ENCODE data around the gene SF3B3. TPM values are rescaled to one million over a fixed set of nuclear protein-coding genes. Genes with fewer than 3 reads are reported as not detected.
"Not testable (repeated sequence)": the region's sequence is repeated elsewhere in the genome, so short reads cannot be mapped to it uniquely, and the experiment has no call there.

SF3B3 gene
- total RNA-seq, 1 donor from 2014 or later, result 182 TPM

GRCh38 chr16:70526403-70526802 lies 2.8 kb downstream of the SF3B3 start:
- Mint-ChIP-seq H3K27ac (ENCODE audit: unreplicated experiment) (peak overlapping the region; percentile 50), H3K9me3 (ENCODE audit: low read depth) (no peaks in the 10 kb centered on the region)

GRCh38 chr16:70527315-70527996 lies 3.8 kb downstream of the SF3B3 start:
- Mint-ChIP-seq H3K36me3 (ENCODE audit: low read depth) (peaks cover 19% of the 10 kb centered on the region), H3K27ac (ENCODE audit: unreplicated experiment) (peak overlapping the region; percentile 50)

More at GRCh38 chr16:70526403-70526802, 2.8 kb downstream of the SF3B3 start:
- Mint-ChIP-seq H3K4me3 (ENCODE audit: unreplicated experiment) (peak overlapping the region; percentile 45), H3K4me1 (ENCODE audit: low read depth) (peaks cover 53% of the 10 kb centered on the region), H3K27me3 (ENCODE audit: low read depth) (no peaks in the 10 kb centered on the region), H3K36me3 (ENCODE audit: low read depth) (peaks cover 17% of the 10 kb centered on the region)
- no peak for DNase-seq (ENCODE audit: low spot score)
- no peak for TF ChIP-seq CTCF (IDR thresholded peaks at IDR 0.05)

DNA sequence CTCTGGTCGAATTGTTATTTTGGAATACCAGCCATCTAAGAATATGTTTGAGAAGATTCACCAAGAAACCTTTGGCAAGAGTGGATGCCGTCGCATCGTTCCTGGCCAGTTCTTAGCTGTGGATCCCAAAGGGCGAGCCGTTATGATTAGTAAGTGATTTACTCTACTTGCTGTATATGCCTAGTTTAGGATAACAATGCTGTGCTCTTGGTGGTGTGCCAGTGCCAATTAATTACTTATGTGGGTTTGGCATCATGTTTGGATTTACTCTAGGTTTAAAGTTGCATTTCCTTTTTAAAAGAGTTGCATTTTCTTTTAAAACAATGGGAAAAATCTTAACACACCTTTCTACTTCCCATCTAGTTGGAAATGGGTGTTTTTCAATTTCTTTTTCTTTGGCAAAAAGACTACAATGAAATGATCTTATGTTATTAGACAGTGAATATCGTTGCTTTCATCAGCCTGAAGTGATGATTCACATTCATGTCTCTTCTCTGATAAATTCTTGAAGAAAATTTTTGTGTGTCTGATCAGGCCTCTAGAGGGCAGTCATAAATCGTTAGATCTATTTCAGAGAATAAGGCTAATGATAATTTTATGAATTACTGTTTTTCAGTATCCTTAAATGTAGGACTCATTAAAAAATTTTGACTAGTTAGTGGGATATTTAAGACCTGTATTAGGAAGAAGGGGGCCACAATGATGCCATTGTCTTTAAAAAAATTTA lies 5.6 kb downstream of the SF3B3 start:
- peaks cover 41% of the 10 kb centered on the region for H3K4me1 Mint-ChIP-seq (ENCODE audit: low read depth)
- no peaks in the 10 kb centered on the region for H3K9me3 Mint-ChIP-seq (ENCODE audit: low read depth)
- H3K4me3 Mint-ChIP-seq (ENCODE audit: unreplicated experiment), result peak overlapping the region; percentile 25
- peak; percentile 90 for TF ChIP-seq CTCF (IDR thresholded peaks at IDR 0.05)
- peaks cover 27% of the 10 kb centered on the region for H3K36me3 Mint-ChIP-seq (ENCODE audit: low read depth)
- peak overlapping the region; percentile 76 for H3K27ac Mint-ChIP-seq (ENCODE audit: unreplicated experiment)
- no peak for DNase-seq (ENCODE audit: low spot score)
- no peaks in the 10 kb centered on the region for H3K27me3 Mint-ChIP-seq (ENCODE audit: low read depth)

More at GRCh38 chr16:70527315-70527996, 3.8 kb downstream of the SF3B3 start:
- DNase-seq (ENCODE audit: low spot score), result no peak
- Mint-ChIP-seq H3K9me3 (ENCODE audit: low read depth) (no peaks in the 10 kb centered on the region), H3K4me1 (ENCODE audit: low read depth) (peaks cover 47% of the 10 kb centered on the region), H3K4me3 (ENCODE audit: unreplicated experiment) (peak overlapping the region; percentile 22), H3K27me3 (ENCODE audit: low read depth) (no peaks in the 10 kb centered on the region)
- no peak for TF ChIP-seq CTCF (IDR thresholded peaks at IDR 0.05)

- DNase-seq (ENCODE audit: low spot score); H3K4me3 Mint-ChIP-seq (ENCODE audit: unreplicated experiment); H3K27me3 Mint-ChIP-seq (ENCODE audit: low read depth); H3K27ac Mint-ChIP-seq (ENCODE audit: unreplicated experiment); H3K9me3 Mint-ChIP-seq (ENCODE audit: low read depth): not testable (repeated sequence)
- peaks cover 29% of the 10 kb centered on the region for H3K36me3 Mint-ChIP-seq (ENCODE audit: low read depth)
- peaks cover 40% of the 10 kb centered on the region for H3K4me1 Mint-ChIP-seq (ENCODE audit: low read depth)
These were observed 6.3 kb downstream of the SF3B3 start for GRCh38 chr16:70529954-70530353.

DNA sequence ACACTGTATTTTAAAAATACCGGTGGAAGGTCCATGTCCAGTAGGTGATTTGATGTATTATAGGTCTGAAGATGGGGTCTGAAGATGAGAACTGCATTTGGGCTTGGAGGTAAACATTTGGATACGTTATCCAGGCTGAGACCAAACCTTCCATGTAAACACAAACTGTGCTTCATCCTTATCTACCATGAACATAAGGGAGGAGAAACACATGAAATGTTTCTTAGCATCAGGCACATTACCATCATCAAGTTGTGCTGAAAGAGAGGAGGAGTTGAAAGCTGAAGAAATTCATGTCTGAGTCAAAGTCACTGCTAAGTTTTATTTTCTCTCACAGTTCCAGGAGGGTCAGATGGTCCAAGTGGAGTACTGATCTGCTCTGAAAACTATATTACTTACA lies 11.4 kb downstream of the SF3B3 start:
- peaks cover 38% of the 10 kb centered on the region for H3K36me3 Mint-ChIP-seq (ENCODE audit: low read depth)
- TF ChIP-seq CTCF (IDR thresholded peaks at IDR 0.05), result no peak
- no peaks in the 10 kb centered on the region for H3K27me3 Mint-ChIP-seq (ENCODE audit: low read depth)
- no peaks in the 10 kb centered on the region for H3K9me3 Mint-ChIP-seq (ENCODE audit: low read depth)
- no peak for DNase-seq (ENCODE audit: low spot score)
- H3K27ac Mint-ChIP-seq (ENCODE audit: unreplicated experiment), result peak overlapping the region; percentile 63
- no peaks in the 10 kb centered on the region for H3K4me1 Mint-ChIP-seq (ENCODE audit: low read depth)
- H3K4me3 Mint-ChIP-seq (ENCODE audit: unreplicated experiment), result no peak overlapping the region
